GM21717 (cell line): ENCODE measurements around the gene LOXHD1.

ENCODE experiments used
- ATAC-seq: cut with Tn5 transposase; IDR thresholded peaks from one replicate; pipeline ENCODE4 v1.9.1; 2021; ENCODE audit warnings: mild to moderate bottlenecking, moderate library complexity; ENCODE audit not compliant: unreplicated experiment

Gene LOXHD1

DNA sequence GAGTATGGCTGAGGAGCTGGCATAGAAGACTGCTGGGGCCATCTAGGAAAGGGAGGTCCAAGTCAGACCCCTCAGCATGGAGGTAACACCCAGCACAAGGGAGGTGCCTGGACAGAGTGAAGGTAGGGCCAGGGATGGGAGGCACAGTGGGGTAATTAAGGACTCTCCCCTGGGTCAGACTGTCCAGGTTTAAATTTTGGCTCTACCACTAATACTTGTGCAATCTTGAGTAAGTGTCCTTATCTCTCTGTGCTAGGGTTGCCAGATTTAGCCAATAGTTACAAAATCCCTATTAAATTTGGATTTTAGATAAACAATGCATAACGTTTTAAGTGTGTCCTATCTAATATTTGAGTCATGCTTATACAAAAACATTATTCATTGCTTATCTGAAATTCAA is 109.5 kb downstream of the LOXHD1 start:
- ATAC-seq, result no peak

GRCh38 chr18:46546111-46546640 is 110.8 kb downstream of the LOXHD1 start:
- ATAC-seq, result no peak

DNA sequence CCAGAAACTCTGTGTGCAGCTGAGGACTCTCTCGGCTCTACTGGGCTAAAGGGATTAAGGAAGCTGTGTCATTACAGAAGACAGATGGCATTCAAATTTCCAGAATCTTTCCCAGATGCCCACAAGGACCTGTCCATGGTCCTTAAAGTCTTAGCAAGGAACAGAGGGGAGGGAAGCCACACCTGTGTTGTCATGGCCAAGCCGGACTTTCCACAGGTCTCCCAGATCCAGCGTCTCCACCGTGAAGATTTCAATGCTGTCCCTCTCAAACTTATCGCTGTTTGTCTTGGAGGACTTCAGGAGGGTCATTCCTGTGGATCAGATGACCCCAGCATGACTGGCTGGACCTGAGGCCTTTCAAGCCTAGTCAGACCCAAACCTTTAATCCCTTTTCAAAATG is 114.5 kb downstream of the LOXHD1 start:
- ATAC-seq, result no peak

DNA sequence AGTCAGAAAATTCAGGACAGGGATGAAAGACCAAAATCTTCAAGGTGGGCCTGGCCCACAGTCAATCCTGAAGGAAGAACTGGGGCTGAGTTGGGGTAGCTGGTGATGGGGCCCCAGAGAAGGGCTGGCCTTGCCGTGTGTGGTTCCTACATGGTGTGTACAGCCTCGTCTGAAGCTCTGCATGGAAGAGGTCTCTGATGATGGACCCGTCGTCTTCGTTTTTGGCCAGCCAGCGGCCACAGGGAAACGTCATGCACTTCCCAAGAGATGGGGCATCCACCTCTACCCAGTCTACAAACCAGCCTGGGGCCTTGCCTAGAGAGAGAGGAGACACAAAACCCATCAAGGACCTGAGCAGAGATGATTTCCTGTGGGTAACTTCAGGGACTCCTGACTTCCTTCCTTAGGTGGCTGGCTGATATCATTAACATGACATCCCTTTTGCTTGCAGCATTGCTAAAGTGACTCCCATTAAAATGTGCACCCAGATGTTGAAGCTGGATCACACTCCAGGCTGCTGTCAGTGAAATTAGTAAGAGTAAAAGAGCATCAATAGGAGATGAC is 115.3 kb downstream of the LOXHD1 start:
- no peak for ATAC-seq

GRCh38 chr18:46538376-46538775 is 118.6 kb downstream of the LOXHD1 start:
- no peak for ATAC-seq

DNA sequence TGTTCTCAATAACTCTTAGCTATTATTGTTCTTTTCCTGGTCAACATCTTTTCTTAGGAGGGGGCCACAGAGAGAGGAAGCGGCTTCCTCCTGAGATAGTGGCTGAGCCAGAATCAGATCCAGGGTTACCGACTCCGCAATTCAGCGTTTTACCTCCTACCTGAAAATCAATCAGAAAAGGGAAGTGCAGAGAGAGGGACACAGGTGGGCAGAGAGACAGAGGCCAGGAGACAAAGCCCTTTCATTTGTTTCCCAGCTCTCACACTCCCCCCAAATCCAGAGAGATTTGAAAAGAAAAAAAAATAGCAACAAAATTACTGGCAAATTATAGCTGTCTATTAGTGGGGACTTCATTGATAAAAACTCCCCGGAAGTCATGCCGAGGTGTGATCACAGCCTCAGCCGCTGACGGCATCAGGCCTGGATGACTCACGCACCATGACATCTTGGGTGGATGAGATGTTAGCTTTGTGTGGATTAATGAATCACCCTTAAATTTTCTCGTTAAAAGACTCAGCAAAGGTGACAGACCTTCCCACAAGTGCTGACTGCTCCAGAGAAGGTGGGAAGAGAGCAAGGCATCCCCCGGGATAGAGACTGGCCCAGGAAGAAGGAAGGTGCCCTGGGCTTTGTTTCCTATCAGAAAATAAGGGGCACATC is 120.7 kb downstream of the LOXHD1 start:
- no peak for ATAC-seq

GRCh38 chr18:46531482-46531881 is 125.5 kb downstream of the LOXHD1 start:
- ATAC-seq, result no peak

DNA sequence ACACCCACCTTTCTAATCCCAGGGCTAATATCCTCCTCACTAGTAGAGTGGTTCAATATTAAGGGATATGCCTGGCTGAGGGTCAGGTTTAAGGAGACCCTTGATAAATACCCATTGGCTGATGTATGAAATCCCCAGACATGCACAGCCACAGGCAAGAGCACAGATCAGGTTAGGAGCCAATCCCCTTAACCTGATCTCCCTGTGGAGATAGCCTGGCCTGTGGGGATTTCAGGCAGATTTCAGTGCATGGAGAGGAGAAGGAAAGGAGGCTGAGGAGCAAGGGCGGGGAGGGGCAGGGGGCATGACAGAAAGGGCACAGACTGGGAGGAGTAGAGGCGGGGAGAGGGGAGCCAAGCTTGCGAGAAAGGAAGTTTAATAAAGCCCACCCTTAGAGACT is 129.0 kb downstream of the LOXHD1 start:
- no peak for ATAC-seq

- no peak for ATAC-seq
Observed at GRCh38 chr18:46519870-46520269, 137.2 kb downstream of the LOXHD1 start.

GRCh38 chr18:46518438-46518837 is 138.6 kb downstream of the LOXHD1 start:
- ATAC-seq, result no peak

DNA sequence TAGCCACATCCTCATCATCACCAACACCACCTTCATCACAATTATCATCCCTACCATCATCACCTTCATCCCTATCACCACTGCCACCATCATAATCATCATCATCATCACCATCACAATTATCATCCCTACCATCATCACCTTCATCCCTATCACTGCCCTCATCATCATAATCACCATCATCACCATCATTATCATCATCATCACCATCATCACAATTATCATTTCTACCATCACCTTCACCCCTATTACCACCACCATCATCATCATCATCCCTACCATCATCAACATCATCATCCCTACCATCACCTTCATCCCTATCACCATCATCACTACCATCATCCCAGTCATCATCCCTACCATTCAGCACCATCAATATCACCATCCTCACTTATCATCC is 140.5 kb downstream of the LOXHD1 start:
- no peak for ATAC-seq

DNA sequence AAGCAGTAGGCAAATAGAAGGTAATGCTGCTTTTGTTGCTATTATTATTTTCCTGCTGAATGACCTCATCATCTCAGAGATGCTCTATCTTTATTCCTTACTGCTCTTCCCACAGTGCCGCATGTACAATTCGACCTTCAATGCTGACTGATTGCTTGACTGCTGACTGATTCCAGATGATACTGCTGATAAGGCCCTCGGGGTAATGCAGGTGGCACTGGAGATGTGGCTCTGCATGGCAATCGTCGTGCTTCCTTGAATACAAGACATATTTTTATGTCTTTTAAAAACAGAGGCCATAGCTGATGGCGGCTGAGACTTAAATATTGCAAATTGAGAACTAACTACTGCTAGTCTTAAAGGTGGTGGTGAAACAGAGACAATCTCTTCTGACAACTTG is 146.6 kb downstream of the LOXHD1 start:
- no peak for ATAC-seq

DNA sequence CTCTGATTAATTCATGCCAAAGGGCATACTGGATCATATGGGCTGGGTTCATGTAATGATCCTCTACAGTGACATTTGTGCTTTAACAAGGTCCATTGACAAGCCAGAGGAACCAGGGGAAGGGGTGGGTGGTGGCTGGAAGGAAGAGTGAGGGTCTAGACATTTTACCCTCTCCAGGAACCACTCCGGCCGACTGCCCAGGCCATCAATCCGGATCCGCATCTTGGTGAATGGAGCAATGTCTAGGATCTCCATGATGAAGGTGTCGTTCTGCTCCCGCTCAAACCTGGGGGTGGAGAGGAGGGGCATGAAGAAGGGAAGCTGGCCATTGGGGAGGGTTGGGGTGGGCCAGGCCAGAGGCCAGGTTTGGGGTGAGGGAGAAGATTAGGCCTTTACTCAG is 147.5 kb downstream of the LOXHD1 start:
- no peak for ATAC-seq

DNA sequence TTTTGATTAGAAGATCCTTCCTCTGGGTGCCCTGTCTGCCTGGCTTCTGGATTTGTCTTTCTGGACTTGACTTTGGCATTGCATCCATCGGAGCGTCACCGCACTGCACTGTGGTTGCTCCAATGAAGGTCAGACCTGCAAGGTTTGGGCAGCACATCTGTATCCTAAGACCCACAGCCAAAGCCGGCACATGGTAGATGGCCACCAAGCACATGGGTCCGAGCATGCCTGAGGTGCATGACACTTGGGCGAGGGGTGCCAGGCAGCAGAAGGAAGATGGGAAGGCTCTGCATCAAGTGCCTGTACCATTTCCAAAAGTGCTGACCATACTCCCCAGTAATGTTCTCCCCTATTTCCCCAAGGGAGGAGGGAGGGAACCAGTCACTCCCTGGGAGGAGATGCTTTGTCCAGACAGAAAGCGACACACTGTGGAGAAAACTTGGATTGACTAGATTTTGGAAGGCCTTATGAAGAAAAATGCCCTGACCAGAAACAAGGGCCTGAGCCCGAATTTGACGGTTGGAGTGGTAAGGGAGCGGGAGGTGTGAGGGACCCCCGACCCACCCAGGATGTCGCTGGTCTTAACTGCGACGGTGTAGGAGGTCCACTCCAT is 149.9 kb downstream of the LOXHD1 start:
- no peak for ATAC-seq

GRCh38 chr18:46502444-46502843 is 154.6 kb downstream of the LOXHD1 start:
- no peak for ATAC-seq

GRCh38 chr18:46497129-46497528 is 159.9 kb downstream of the LOXHD1 start:
- ATAC-seq, result no peak

- no peak for ATAC-seq
Observed at GRCh38 chr18:46488471-46489213, 168.4 kb downstream of the LOXHD1 start.

GRCh38 chr18:46485675-46486194 is 171.3 kb downstream of the LOXHD1 start:
- no peak for ATAC-seq

- ATAC-seq, result no peak
Observed at GRCh38 chr18:46484971-46485370, 172.0 kb downstream of the LOXHD1 start.

- ATAC-seq, result no peak
Observed at GRCh38 chr18:46482831-46483230, 174.2 kb downstream of the LOXHD1 start.

- ATAC-seq, result no peak
Observed at GRCh38 chr18:46481847-46482245, 175.2 kb downstream of the LOXHD1 start.
